Skeletal muscle tissue (tissue), 4 donors: Measurements from ENCODE around the gene DHX34. TPM values are rescaled to one million over a fixed set of nuclear protein-coding genes. Genes with fewer than 3 reads are reported as not detected.

ENCODE experiments used
- H3K27ac ChIP-seq: one replicate; pipeline ENCODE4 v1.7.0; 2013; ENCODE audit warnings: mild to moderate bottlenecking, low read depth, low read length, inconsistent platforms
- H3K27me3 ChIP-seq, 3 donors: one replicate each; pipeline ENCODE4 v1.7.0; 2013; ENCODE audit warnings: low read length in 3 of 3; ENCODE audit not compliant: control insufficient read depth in 3 of 3, insufficient read depth in 3 of 3
- H3K36me3 ChIP-seq, 3 donors: one replicate each; pipeline ENCODE4 v1.7.0; 2013; ENCODE audit warnings: low read length in 3 of 3; ENCODE audit not compliant: control insufficient read depth in 3 of 3, insufficient read depth in 3 of 3
- H3K4me1 ChIP-seq, 3 donors: one replicate each; pipeline ENCODE4 v1.7.0; 2013; ENCODE audit warnings: low read length in 3 of 3, mild to moderate bottlenecking in 3 of 3; ENCODE audit not compliant: control insufficient read depth in 3 of 3, insufficient read depth in 3 of 3
- H3K4me3 ChIP-seq, 3 donors: one replicate each; pipeline ENCODE4 v1.7.0; 2013; ENCODE audit warnings: low read length in 3 of 3
- H3K9ac ChIP-seq, 3 donors: one replicate each; pipeline ENCODE4 v1.7.0; 2013; ENCODE audit warnings: low read length in 3 of 3, mild to moderate bottlenecking in 3 of 3, moderate library complexity in 2 of 3, low read depth in 1 of 3
- H3K9me3 ChIP-seq, 3 donors: one replicate each; pipeline ENCODE4 v1.7.0; 2013; ENCODE audit warnings: low read length in 3 of 3; ENCODE audit not compliant: control insufficient read depth in 3 of 3
- total RNA-seq: library from RNA; depleted of rRNA; stranded (reverse); fragments of >200 nt; gene quantifications from one replicate; pipeline ENCODE4 v1.2.3, GENCODE V29; 2014
- donor health status: Osteomylitis.

The DHX34 gene
- total RNA-seq, 1 donor from 2014 or later = 7.8 TPM

- no peaks in the 10 kb centered on the region for H3K9me3 ChIP-seq
- no peaks in the 10 kb centered on the region for H3K36me3 ChIP-seq
- H3K4me1 ChIP-seq = peaks cover 6 to 11% (median 9%) of the 10 kb centered on the region in 3 donors
- no peak overlapping the region for H3K27ac ChIP-seq
- no peak overlapping the region for H3K4me3 ChIP-seq
- no peak overlapping the region for H3K9ac ChIP-seq
- H3K27me3 ChIP-seq = peaks cover 66 to 85% (median 70%) of the 10 kb centered on the region in 3 donors
These were observed 73.5 kb downstream of the DHX34 start for GRCh38 chr19:47422417-47423163.

DNA sequence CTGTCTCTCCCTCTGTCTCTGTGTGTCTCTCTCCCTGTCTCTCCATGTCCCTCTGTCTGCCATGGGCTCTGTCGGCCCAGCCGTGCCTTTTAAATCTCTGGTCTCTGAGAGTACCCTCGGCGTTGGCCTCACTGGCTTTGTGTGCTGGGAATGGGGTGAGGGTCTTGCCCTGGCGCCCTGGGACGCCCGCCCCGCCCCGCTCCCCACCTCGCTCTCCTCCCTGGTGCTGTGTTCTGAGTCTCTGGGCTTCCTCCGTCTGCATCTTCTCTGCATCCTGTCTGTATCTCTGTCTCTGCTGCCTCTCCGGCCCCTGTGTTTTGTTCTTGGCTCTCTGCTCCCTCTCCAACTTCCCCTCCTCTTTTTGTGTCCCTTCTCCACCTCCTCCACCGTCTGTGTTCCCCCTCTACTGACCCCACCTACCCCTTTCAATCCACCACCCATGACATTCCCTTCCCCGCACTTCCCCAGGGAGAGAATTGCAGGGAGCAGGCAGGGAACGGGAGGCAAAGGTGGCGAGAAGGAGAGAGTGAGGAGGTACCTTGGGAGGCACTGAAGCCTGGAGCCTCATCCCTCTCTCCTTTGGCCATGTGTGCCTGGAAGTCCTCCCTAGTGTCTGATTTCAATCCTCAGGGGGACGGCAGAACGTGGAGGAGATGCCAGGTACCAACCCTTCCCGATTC lies 74.2 kb downstream of the DHX34 start:
- no peak overlapping the region for H3K9ac ChIP-seq
- no peak overlapping the region for H3K27ac ChIP-seq
- H3K4me3 ChIP-seq = no peak overlapping the region
- peaks cover 63 to 85% (median 63%) of the 10 kb centered on the region in 3 donors for H3K27me3 ChIP-seq
- H3K4me1 ChIP-seq = peaks cover 7 to 9% (median 8%) of the 10 kb centered on the region in 3 donors
- H3K9me3 ChIP-seq = no peaks in the 10 kb centered on the region
- no peaks in the 10 kb centered on the region for H3K36me3 ChIP-seq

GRCh38 chr19:47427241-47428176 lies 78.4 kb downstream of the DHX34 start:
- Histone ChIP-seq H3K4me1 (peaks cover 15 to 20% (median 18%) of the 10 kb centered on the region in 3 donors), H3K4me3 (peak overlapping the region in 1 of 3 donors; percentile 17), H3K27me3 (peaks cover 64 to 91% (median 72%) of the 10 kb centered on the region in 3 donors), H3K9ac (no peak overlapping the region), H3K36me3 (no peaks in the 10 kb centered on the region), H3K9me3 (no peaks in the 10 kb centered on the region), H3K27ac (no peak overlapping the region)

DNA sequence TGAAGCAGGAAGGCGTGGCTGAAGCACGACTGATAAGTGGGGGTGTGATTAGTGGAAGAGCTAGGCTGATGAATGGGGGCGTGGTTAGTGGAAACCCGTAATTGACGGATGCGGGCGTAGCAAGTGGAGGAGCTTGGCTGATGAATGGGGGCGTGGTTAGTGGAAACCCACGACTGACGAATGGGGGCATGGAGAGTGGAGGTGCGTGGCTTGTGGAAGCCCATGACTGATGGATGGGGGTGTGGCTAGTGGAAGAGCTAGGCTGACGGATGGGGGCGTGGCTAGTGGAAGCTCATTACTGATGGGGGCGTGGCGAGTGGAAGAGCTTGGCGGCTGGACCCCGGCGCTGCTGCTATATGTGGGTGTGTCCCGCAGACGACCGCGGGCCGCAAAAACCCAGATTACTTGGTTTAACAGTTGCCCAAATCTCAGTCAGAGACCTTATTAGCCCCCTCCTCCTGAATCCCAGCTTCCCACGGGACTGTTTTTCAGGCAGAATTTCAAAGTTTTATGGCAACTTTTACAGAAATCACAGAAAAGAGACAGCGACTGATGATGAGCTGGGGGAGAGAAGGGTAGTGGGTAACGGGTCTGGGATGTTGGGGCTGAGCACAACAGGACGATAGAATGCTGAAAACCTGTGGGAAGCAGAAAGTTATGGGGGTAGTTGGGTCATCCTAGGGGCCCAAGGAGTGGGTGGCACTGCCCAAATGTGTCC lies 79.2 kb downstream of the DHX34 start:
- Histone ChIP-seq H3K36me3 (no peaks in the 10 kb centered on the region), H3K4me3 (peak overlapping the region in 1 of 3 donors; percentile 17), H3K4me1 (peaks cover 15 to 20% (median 18%) of the 10 kb centered on the region in 3 donors), H3K27ac (no peak overlapping the region), H3K9me3 (no peaks in the 10 kb centered on the region), H3K27me3 (peaks cover 58 to 91% (median 71%) of the 10 kb centered on the region in 3 donors), H3K9ac (no peak overlapping the region)

GRCh38 chr19:47429140-47429793 lies 80.2 kb downstream of the DHX34 start:
- Histone ChIP-seq H3K4me3 (no peak overlapping the region), H3K9me3 (no peaks in the 10 kb centered on the region), H3K27ac (no peak overlapping the region), H3K27me3 (peaks cover 49 to 91% (median 73%) of the 10 kb centered on the region in 3 donors), H3K36me3 (no peaks in the 10 kb centered on the region), H3K9ac (no peak overlapping the region), H3K4me1 (peaks cover 15 to 20% (median 18%) of the 10 kb centered on the region in 3 donors)

DNA sequence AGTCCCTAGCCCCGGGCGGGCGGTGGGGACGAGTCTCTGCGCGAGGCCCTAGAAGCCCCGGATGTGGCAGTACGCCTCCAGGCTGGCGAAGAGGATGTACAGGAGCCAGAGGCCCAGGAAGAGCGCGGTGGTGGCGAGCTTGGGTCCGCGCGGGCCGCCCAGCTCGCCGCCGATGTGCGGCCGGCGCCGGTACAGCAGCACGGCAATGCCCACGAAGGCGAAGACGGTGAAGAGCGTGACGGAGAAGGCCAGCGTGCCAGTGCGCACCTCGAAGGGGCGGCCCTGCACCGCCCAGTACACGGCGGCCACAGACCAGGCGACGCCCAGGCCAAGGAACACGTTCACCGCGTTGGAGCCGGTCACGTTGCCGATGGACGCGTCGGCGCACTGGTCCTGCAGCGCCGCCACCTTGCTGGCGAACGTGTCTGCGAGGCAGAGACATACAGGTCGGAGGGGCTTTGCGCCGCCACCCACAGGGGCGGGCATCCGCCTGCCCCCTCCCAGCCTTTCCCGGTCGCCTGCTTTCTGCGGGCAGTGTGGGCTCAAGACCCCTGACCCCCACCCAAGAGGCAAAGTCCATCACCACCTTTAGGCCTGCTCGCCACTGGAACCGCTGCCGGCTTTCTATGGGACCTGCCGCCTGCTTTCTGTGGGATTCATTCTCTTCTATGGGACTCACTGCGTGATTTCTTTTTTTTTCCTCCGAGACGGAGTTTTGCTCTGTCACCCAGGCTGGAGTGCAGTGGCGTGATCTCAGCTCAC lies 81.1 kb downstream of the DHX34 start:
- no peaks in the 10 kb centered on the region for H3K36me3 ChIP-seq
- H3K9me3 ChIP-seq = no peaks in the 10 kb centered on the region
- peaks cover 45 to 95% (median 67%) of the 10 kb centered on the region in 3 donors for H3K27me3 ChIP-seq
- H3K9ac ChIP-seq = peak overlapping the region in 2 of 3 donors; percentile 16 to 23
- H3K4me1 ChIP-seq = peaks cover 15 to 20% (median 18%) of the 10 kb centered on the region in 3 donors
- H3K4me3 ChIP-seq = peak overlapping the region in 2 of 3 donors; percentile 41 to 49
- H3K27ac ChIP-seq = no peak overlapping the region

GRCh38 chr19:47432091-47432490 lies 83.0 kb downstream of the DHX34 start:
- Histone ChIP-seq H3K9me3 (no peaks in the 10 kb centered on the region), H3K4me3 (no peak overlapping the region), H3K27me3 (peaks cover 38 to 89% (median 63%) of the 10 kb centered on the region in 3 donors), H3K27ac (no peak overlapping the region), H3K9ac (no peak overlapping the region), H3K36me3 (no peaks in the 10 kb centered on the region), H3K4me1 (peaks cover 16 to 20% (median 18%) of the 10 kb centered on the region in 3 donors)
